Lung (tissue), 13 donors: ENCODE results near the gene VSIG10. TPM values are rescaled to one million over a fixed set of nuclear protein-coding genes. Genes with fewer than 3 reads are reported as not detected.

Experiments
- ATAC-seq: fragments of 200-7000 bp; cut with Tn5 transposase; one replicate; pipeline ENCODE4 v1.9.1; 2020; ENCODE audit warnings: moderate number of reproducible peaks; ENCODE audit not compliant: insufficient read depth, low FRiP score
- DNase-seq, 3 donors: peaks; one replicate each; pipeline ENCODE4 v3.0.0-alpha.2; 2013 to 2017
- H3K27ac ChIP-seq, 2 donors: one replicate each; pipeline ENCODE4 v1.5.1; 2013; ENCODE audit warnings: mild to moderate bottlenecking in 2 of 2, moderate library complexity in 2 of 2, control low read depth in 1 of 2, inconsistent platforms in 1 of 2, low read depth in 1 of 2, low read length in 1 of 2
- H3K27me3 ChIP-seq, 3 donors: one replicate each; pipeline ENCODE4 v1.5.1; 2013; ENCODE audit warnings: low read length in 2 of 3; ENCODE audit not compliant: control insufficient read depth in 3 of 3, insufficient read depth in 3 of 3
- H3K36me3 ChIP-seq, 4 donors: one replicate each; pipeline ENCODE4 v1.5.1; 2013; ENCODE audit warnings: low read length in 4 of 4, mild to moderate bottlenecking in 1 of 4, moderate library complexity in 1 of 4; ENCODE audit not compliant: control insufficient read depth in 4 of 4, insufficient read depth in 4 of 4
- H3K4me1 ChIP-seq, 5 donors: one replicate each; pipeline ENCODE4 v1.5.1; 2013; ENCODE audit warnings: low read length in 5 of 5, mild to moderate bottlenecking in 2 of 5, moderate library complexity in 1 of 5; ENCODE audit not compliant: control insufficient read depth in 5 of 5, insufficient read depth in 5 of 5
- H3K4me3 ChIP-seq: one replicate; pipeline ENCODE4 v1.5.1; 2013; ENCODE audit warnings: mild to moderate bottlenecking, control low read depth, moderate library complexity
- H3K9ac ChIP-seq, 2 donors: one replicate each; pipeline ENCODE4 v1.5.1; 2013; ENCODE audit warnings: low read length in 2 of 2, control low read depth in 1 of 2; ENCODE audit not compliant: insufficient read depth in 1 of 2
- H3K9me3 ChIP-seq, 4 donors: one replicate each; pipeline ENCODE4 v1.5.1; 2013; ENCODE audit warnings: low read length in 3 of 4, mild to moderate bottlenecking in 1 of 4, moderate library complexity in 1 of 4; ENCODE audit not compliant: control insufficient read depth in 4 of 4, insufficient read depth in 3 of 4
- WGBS, 2 donors: extraction: QIAGEN DNeasy Blood & Tissue Kit; methylation state at CpG; one replicate each; pipeline ENCODE4 v1.1.7; 2013; 5-methylcytosine and 5-hydroxymethylcytosine counted together
- polyA plus RNA-seq, 2 donors: library from polyadenylated mRNA; stranded (reverse); fragments of 200-250 nt; gene quantifications; one replicate each; pipeline ENCODE4 v1.2.1, GENCODE V29; 2013
- small RNA-seq: library from RNA; depleted of rRNA; stranded (forward); fragments of <200 nt; gene quantifications from one replicate; pipeline ENCODE3, GENCODE V24; 2014; ENCODE audit warnings: low replicate concordance
- total RNA-seq, 2 donors: library from RNA; depleted of rRNA in 1 of 2; stranded (reverse); fragments of >200 nt in 1 of 2; gene quantifications; one replicate each; pipeline ENCODE4 v1.2.1, GENCODE V29; 2014 to 2021
- TF ChIP-seq, protein P1 (sequence below): IDR thresholded peaks from 2 replicates; pipeline ENCODE4 v1.5.1; 2012; ENCODE audit warnings: mild to moderate bottlenecking; ENCODE audit errors: control extremely low read depth, extremely low read depth
- donor health status: control.
- donor health status: control.
- donor health status: Bipolar disorder and iron deficiency.
- donor health status: healthy.
- donor health status: DM: yes; HTN: yes; CAD: no.

VSIG10 gene
- total and polyA plus RNA-seq, 4 donors: 11.0 to 51.4 (median 32.2) TPM

DNA sequence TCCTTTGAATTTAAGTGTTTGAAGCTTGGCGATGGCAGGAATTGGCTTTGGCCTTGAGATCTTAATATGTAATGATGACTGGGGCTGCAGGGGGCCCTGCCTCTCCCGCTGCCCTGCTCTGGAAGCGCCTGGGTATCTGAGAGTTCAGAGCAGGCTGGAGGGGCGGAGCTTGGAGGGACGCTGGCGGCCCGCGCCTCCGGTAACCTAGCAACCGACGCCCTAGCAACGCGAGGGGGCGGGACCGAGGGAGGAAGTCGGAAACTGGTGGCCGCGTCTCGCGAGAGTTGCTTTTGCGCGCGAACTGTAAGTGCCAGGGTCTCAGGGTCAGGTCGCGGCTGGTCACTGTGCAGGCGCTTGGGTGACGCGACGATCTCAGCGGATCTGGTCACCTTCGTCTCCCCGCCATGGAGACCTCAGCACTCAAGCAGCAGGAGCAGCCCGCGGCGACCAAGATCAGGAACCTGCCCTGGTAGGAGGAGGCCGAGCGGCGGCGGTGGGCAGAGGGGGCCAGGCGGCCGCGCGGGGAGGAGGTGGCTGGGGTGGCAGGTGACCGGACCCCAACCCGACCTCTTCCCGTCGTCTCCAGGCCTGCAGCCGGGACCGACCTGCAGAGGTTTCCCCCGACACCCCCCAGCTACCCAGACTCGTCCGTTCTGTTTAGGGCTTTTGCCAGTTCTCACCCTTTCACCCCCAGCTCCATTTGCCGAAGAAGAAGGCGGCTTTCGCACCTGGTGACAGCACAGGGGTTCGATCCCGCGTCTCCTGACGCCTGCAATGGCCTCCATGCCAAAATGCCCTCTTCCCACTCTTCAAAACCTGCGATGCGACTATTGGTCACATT is 87.2 kb downstream of the VSIG10 start, which contains the start of gene RFC5:
Gene RFC5, plus strand, starts transcription at position 280 of the 841 bp plus-strand sequence. Its CDS starts 125 bp downstream, at position 405.
- peak; percentile 96 for ATAC-seq
- Histone ChIP-seq H3K4me3 (peak within 1 kb of the TSS; percentile 97), H3K36me3 (peaks cover 2 to 13% (median 9%) of the 10 kb centered on the region in 4 donors), H3K9me3 (no peaks in the 10 kb centered on the region), H3K9ac (peak within 1 kb of the TSS; percentile 76 to 90), H3K4me1 (peaks cover 0 to 13% (median 5%) of the 10 kb centered on the region in 5 donors), H3K27ac (peak within 1 kb of the TSS in 1 of 2 donors; percentile 65), H3K27me3 (no peaks in the 10 kb centered on the region)
- TF ChIP-seq, protein P1, sequence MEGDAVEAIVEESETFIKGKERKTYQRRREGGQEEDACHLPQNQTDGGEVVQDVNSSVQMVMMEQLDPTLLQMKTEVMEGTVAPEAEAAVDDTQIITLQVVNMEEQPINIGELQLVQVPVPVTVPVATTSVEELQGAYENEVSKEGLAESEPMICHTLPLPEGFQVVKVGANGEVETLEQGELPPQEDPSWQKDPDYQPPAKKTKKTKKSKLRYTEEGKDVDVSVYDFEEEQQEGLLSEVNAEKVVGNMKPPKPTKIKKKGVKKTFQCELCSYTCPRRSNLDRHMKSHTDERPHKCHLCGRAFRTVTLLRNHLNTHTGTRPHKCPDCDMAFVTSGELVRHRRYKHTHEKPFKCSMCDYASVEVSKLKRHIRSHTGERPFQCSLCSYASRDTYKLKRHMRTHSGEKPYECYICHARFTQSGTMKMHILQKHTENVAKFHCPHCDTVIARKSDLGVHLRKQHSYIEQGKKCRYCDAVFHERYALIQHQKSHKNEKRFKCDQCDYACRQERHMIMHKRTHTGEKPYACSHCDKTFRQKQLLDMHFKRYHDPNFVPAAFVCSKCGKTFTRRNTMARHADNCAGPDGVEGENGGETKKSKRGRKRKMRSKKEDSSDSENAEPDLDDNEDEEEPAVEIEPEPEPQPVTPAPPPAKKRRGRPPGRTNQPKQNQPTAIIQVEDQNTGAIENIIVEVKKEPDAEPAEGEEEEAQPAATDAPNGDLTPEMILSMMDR: no peak
- peak; percentile 98 to 99 (median 98) for DNase-seq
- 0% methylated on average over 60 to 61 of the region's 61 CpGs for WGBS, 2 donors

DNA sequence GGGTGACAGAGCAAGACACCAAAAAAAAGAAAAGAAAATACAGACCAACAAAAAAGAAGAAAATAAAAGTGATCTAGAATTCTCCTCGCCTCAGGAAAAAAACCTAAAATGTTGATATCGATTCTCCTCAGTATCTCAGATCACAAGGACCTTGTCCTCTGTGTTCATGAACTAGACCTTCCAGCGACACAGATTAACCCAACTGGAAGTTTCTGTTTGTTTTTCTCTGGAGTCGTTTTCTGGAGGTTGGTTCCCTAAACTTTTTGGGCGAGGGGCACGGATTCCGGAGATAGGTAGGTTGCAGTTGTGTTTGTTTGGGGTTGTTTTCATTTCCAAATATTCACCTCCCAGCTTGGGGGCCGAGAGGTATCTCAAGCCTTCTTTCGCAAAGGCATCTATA is 87.9 kb downstream of the VSIG10 start:
- Histone ChIP-seq H3K9ac (no peak overlapping the region), H3K36me3 (peaks cover 2 to 10% (median 6%) of the 10 kb centered on the region in 4 donors), H3K4me1 (peaks cover 0 to 13% (median 5%) of the 10 kb centered on the region in 5 donors), H3K4me3 (no peak overlapping the region), H3K9me3 (no peaks in the 10 kb centered on the region), H3K27me3 (no peaks in the 10 kb centered on the region), H3K27ac (no peak overlapping the region)
- DNase-seq: no peak
- TF ChIP-seq, protein P1: no peak
- ATAC-seq: no peak
- 32 to 34% methylated on average over 9 of the region's 9 CpGs for WGBS, 2 donors

DNA sequence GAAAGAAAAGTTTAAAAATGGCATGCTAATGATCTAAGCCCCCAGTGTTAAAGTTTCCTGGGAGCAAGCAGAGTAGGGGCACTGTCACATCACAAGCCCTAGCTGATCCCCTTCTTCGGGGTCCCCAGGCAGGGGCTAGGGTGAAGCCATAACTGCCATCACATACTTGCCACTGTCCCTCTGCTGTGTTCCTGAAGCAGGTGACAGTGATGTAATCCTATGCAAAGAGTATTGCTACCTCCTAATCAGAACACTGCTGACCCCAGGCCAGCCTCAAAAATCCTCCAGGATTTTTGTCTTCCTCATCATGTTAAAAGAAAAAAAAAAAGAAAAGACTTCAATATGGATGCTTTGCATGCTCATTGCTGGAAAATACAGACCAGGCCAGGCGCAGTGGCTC is 88.5 kb downstream of the VSIG10 start:
- Histone ChIP-seq H3K27ac (no peak overlapping the region), H3K9me3 (no peaks in the 10 kb centered on the region), H3K27me3 (no peaks in the 10 kb centered on the region), H3K4me1 (peaks cover 0 to 13% (median 5%) of the 10 kb centered on the region in 5 donors), H3K36me3 (peaks cover 2 to 10% (median 4%) of the 10 kb centered on the region in 4 donors), H3K4me3 (no peak overlapping the region), H3K9ac (no peak overlapping the region)
- no peak for ATAC-seq
- DNase-seq: no peak
- TF ChIP-seq, protein P1: no peak
- WGBS, 2 donors: 93 to 95% methylated on average over 2 of the region's 2 CpGs

Small RNA genes within 50 kb of the gene (small RNA-seq; reads per million reads assigned to genes)
- not detected for gene AC131159.1

Other genes starting within 250 kb of the VSIG10 start
- 1 to 10 TPM in 1 of 2 donors, under 1 TPM in 1; 0.51 to 1.8 TPM for gene KSR2, start 135.0 kb downstream of the VSIG10 start, total RNA-seq
- gene KSR2, start 135.0 kb downstream of the VSIG10 start, polyA plus RNA-seq: under 1 TPM; 0.09 to 0.24 TPM
- 10 to 100 TPM in 1 of 2 donors, 1 to 10 TPM in 1; 8.7 to 16.0 TPM for gene RFC5, start 87.3 kb downstream of the VSIG10 start, total RNA-seq
- gene RFC5, start 87.3 kb downstream of the VSIG10 start, polyA plus RNA-seq: 1 to 10 TPM; 7.3 to 7.7 TPM
- gene WSB2, start 42.8 kb downstream of the VSIG10 start, total RNA-seq: 10 to 100 TPM; 46.0 to 99.1 TPM
- 10 to 100 TPM; 49.3 to 57.2 TPM for gene WSB2, start 42.8 kb downstream of the VSIG10 start, polyA plus RNA-seq
- gene PEBP1, start 32.1 kb upstream of the VSIG10 start, total RNA-seq: 100 to 1,000 TPM; 141 to 193 TPM
- 100 to 1,000 TPM; 123 to 317 TPM for gene PEBP1, start 32.1 kb upstream of the VSIG10 start, polyA plus RNA-seq